Liver (tissue), 9 donors: ENCODE data around the gene PTPRN2. TPM values are rescaled to one million over a fixed set of nuclear protein-coding genes. Genes with fewer than 3 reads are reported as not detected.

Experiments used
- DNase-seq: peaks from one replicate; pipeline ENCODE4 v3.0.0-alpha.2; 2017; ENCODE audit warnings: low spot score
- H3K27ac ChIP-seq, 2 donors: one replicate each; pipeline ENCODE4 v1.7.0; 2013; ENCODE audit warnings: inconsistent platforms in 2 of 2, low read length in 2 of 2, control low read depth in 1 of 2, low read depth in 1 of 2, mild to moderate bottlenecking in 1 of 2
- H3K27me3 ChIP-seq, 4 donors: one replicate each; pipeline versions ENCODE4 v1.6.1 to v1.7.0; 2013; ENCODE audit warnings: low read length in 3 of 4, inconsistent platforms in 1 of 4, mild to moderate bottlenecking in 1 of 4, moderate library complexity in 1 of 4; ENCODE audit not compliant: control insufficient read depth in 4 of 4, insufficient read depth in 4 of 4
- H3K36me3 ChIP-seq, 4 donors: one replicate each; pipeline versions ENCODE4 v1.6.1 to v1.7.0; 2013; ENCODE audit warnings: low read length in 3 of 4, mild to moderate bottlenecking in 3 of 4, low read depth in 1 of 4, moderate library complexity in 1 of 4; ENCODE audit not compliant: control insufficient read depth in 4 of 4, insufficient read depth in 3 of 4
- H3K4me1 ChIP-seq, 4 donors: one replicate each; pipeline versions ENCODE4 v1.6.1 to v1.7.0; 2013; ENCODE audit warnings: low read length in 3 of 4, mild to moderate bottlenecking in 3 of 4, moderate library complexity in 1 of 4; ENCODE audit not compliant: control insufficient read depth in 4 of 4, insufficient read depth in 4 of 4
- H3K4me3 ChIP-seq, 3 donors: one replicate each; pipeline versions ENCODE4 v1.6.1 to v1.7.0; 2013; ENCODE audit warnings: low read length in 3 of 3, control low read depth in 1 of 3, low read depth in 1 of 3, mild to moderate bottlenecking in 1 of 3
- H3K9ac ChIP-seq, 2 donors: one replicate each; pipeline ENCODE4 v1.7.0; 2013; ENCODE audit warnings: low read length in 2 of 2, mild to moderate bottlenecking in 2 of 2, moderate library complexity in 2 of 2, control low read depth in 1 of 2, low read depth in 1 of 2
- H3K9me3 ChIP-seq, 4 donors: one replicate each; pipeline versions ENCODE4 v1.6.1 to v1.7.0; 2013; ENCODE audit warnings: low read length in 3 of 4; ENCODE audit not compliant: control insufficient read depth in 4 of 4
- ATF3 ChIP-seq: IDR thresholded peaks from 2 replicates; pipeline ENCODE4 v1.6.1; 2016; ENCODE audit warnings: antibody characterized with exemption
- EGR1 ChIP-seq, 2 donors: IDR thresholded peaks; 2 replicates each; pipeline ENCODE4 v1.6.1; 2016 to 2018; ENCODE audit warnings: antibody characterized with exemption in 2 of 2, low read depth in 2 of 2
- FOXA1 ChIP-seq: IDR thresholded peaks from 2 replicates; pipeline ENCODE4 v1.6.1; 2016; ENCODE audit warnings: antibody characterized with exemption
- FOXA2 ChIP-seq: IDR thresholded peaks from 2 replicates; pipeline ENCODE4 v1.6.1; 2016; ENCODE audit warnings: antibody characterized with exemption
- GABPA ChIP-seq, 2 donors: IDR thresholded peaks in 1 of 2; conservative IDR thresholded peaks in 1 of 2; 2 replicates each; pipeline ENCODE4 v1.6.1; 2016; ENCODE audit warnings: antibody characterized with exemption in 2 of 2, mild to moderate bottlenecking in 1 of 2, moderate library complexity in 1 of 2
- HNF4A ChIP-seq, 2 donors: conservative IDR thresholded peaks; 2 replicates each; pipeline ENCODE4 v1.6.1; 2016; ENCODE audit warnings: antibody characterized with exemption in 2 of 2, mild to moderate bottlenecking in 2 of 2
- HNF4G ChIP-seq: IDR thresholded peaks from 2 replicates; pipeline ENCODE4 v1.6.1; 2016; ENCODE audit warnings: antibody characterized with exemption
- NR2F2 ChIP-seq: IDR thresholded peaks from 2 replicates; pipeline ENCODE4 v1.6.1; 2016; ENCODE audit warnings: antibody characterized with exemption
- RAD21 ChIP-seq, 2 donors: IDR thresholded peaks; 2 replicates each; pipeline ENCODE4 v1.6.1; 2016; ENCODE audit warnings: antibody characterized with exemption in 2 of 2, mild to moderate bottlenecking in 2 of 2
- REST ChIP-seq: IDR thresholded peaks from 2 replicates; pipeline ENCODE4 v1.6.1; 2016; ENCODE audit warnings: antibody characterized with exemption, mild to moderate bottlenecking
- RXRA ChIP-seq, 2 donors: IDR thresholded peaks; 2 replicates each; pipeline ENCODE4 v1.6.1; 2017 to 2018; ENCODE audit warnings: antibody characterized with exemption in 2 of 2, mild to moderate bottlenecking in 1 of 2
- SP1 ChIP-seq: IDR thresholded peaks from 2 replicates; pipeline ENCODE4 v1.6.1; 2018; ENCODE audit warnings: antibody characterized with exemption, mild to moderate bottlenecking
- TAF1 ChIP-seq: conservative IDR thresholded peaks from 2 replicates; pipeline ENCODE4 v1.6.1; 2016; ENCODE audit warnings: antibody characterized with exemption, mild to moderate bottlenecking
- YY1 ChIP-seq: IDR thresholded peaks from 2 replicates; pipeline ENCODE4 v1.6.1; 2016; ENCODE audit warnings: antibody characterized with exemption, mild to moderate bottlenecking
- ZBTB33 ChIP-seq: IDR thresholded peaks from 2 replicates; pipeline ENCODE4 v1.6.1; 2016; ENCODE audit warnings: antibody characterized with exemption
- WGBS: extraction: QIAGEN DNeasy Blood & Tissue Kit; methylation state at CpG from one replicate; pipeline ENCODE4 v1.1.7; 2013; 5-methylcytosine and 5-hydroxymethylcytosine counted together
- polyA plus RNA-seq, 2 donors: library from polyadenylated mRNA; stranded (reverse) in 1 of 2; unstranded in 1 of 2; fragments of 200-250 nt in 1 of 2; fragments of >200 nt in 1 of 2; fragmentation: Nextera tagmentation in 1 of 2; extraction: Ambion mirVana in 1 of 2; gene quantifications; one replicate each; pipeline versions ENCODE4 v1.2.1 to v1.2.3, GENCODE V29; 2013 to 2015
- total RNA-seq, 2 donors: library from RNA; depleted of rRNA; stranded (reverse); fragments of >200 nt; gene quantifications; one replicate each; pipeline ENCODE4 v1.2.3, GENCODE V29; 2014
- TF ChIP-seq, protein P1 (sequence below): IDR thresholded peaks from 2 replicates; pipeline ENCODE4 v1.6.1; 2016; ENCODE audit warnings: antibody characterized with exemption
- TF ChIP-seq, protein P2 (sequence below): fragments of 150-350 bp; IDR thresholded peaks from 2 replicates; pipeline ENCODE4 v1.5.1; 2017; ENCODE audit warnings: improper control_type of control experiment, low read depth, low read length; ENCODE audit not compliant: missing input control
- donor health status: healthy.
- donor health status: healthy.
- donor health status: healthy.
- donor health status: healthy.
- donor health status: healthy.

PTPRN2 gene
- total and polyA plus RNA-seq, 4 donors = 0.75 to 1.9 (median 1.1) TPM

GRCh38 chr7:157560710-157561522 lies 1026.7 kb downstream of the PTPRN2 start:
- no peak for DNase-seq
- H3K4me1 ChIP-seq = peaks cover 0 to 4% (median 1%) of the 10 kb centered on the region in 4 donors
- H3K9ac ChIP-seq = no peak overlapping the region
- no peaks in the 10 kb centered on the region for H3K27me3 ChIP-seq
- H3K4me3 ChIP-seq = no peak overlapping the region
- no peaks in the 10 kb centered on the region for H3K9me3 ChIP-seq
- 96% methylated on average over 29 of the region's 29 CpGs for WGBS
- no peak for TF ChIP-seq EGR1 (IDR thresholded peaks at IDR 0.05; ENCODE audit: low read depth in 2 of 2)
- no peak for TF ChIP-seq FOXA2
- TF ChIP-seq TAF1 = no peak
- no peak for TF ChIP-seq FOXA1
- TF ChIP-seq, protein P1, sequence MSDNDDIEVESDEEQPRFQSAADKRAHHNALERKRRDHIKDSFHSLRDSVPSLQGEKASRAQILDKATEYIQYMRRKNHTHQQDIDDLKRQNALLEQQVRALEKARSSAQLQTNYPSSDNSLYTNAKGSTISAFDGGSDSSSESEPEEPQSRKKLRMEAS = no peak
- no peak for TF ChIP-seq HNF4A (conservative IDR thresholded peaks at IDR 0.05)
- TF ChIP-seq SP1 = no peak
- no peak for TF ChIP-seq ZBTB33
- TF ChIP-seq REST = no peak
- TF ChIP-seq HNF4G = no peak
- TF ChIP-seq NR2F2 = no peak
- TF ChIP-seq GABPA (IDR thresholded peaks at IDR 0.05 in 1 of 2, conservative IDR thresholded peaks at IDR 0.05 in 1 of 2) = no peak
- no peak for TF ChIP-seq YY1
- TF ChIP-seq RAD21 (IDR thresholded peaks at IDR 0.05) = no peak
- no peak for TF ChIP-seq RXRA (IDR thresholded peaks at IDR 0.05)
- TF ChIP-seq, protein P2, sequence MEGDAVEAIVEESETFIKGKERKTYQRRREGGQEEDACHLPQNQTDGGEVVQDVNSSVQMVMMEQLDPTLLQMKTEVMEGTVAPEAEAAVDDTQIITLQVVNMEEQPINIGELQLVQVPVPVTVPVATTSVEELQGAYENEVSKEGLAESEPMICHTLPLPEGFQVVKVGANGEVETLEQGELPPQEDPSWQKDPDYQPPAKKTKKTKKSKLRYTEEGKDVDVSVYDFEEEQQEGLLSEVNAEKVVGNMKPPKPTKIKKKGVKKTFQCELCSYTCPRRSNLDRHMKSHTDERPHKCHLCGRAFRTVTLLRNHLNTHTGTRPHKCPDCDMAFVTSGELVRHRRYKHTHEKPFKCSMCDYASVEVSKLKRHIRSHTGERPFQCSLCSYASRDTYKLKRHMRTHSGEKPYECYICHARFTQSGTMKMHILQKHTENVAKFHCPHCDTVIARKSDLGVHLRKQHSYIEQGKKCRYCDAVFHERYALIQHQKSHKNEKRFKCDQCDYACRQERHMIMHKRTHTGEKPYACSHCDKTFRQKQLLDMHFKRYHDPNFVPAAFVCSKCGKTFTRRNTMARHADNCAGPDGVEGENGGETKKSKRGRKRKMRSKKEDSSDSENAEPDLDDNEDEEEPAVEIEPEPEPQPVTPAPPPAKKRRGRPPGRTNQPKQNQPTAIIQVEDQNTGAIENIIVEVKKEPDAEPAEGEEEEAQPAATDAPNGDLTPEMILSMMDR = no peak
- TF ChIP-seq ATF3 = no peak
- no peak overlapping the region for H3K27ac ChIP-seq
- H3K36me3 ChIP-seq = no peaks in the 10 kb centered on the region
